Natural killer cell treated with Interleukin-12 subunit alpha and Interleukin-12 subunit beta and Interleukin-15 and Interleukin-18, amount 100 ng/mL, for 72 hours (primary cell): ENCODE measurements around the gene LPAR3. TPM values are rescaled to one million over a fixed set of nuclear protein-coding genes. Genes with fewer than 3 reads are reported as not detected.

Experiments
- ATAC-seq, 2 donors: fragments of 150-1000 bp; cut with Tn5 transposase in 1 of 2; sonication (Bioruptor Pico), chemical (Tn5 transposase) in 1 of 2; 2 replicates each; pipeline ENCODE4 v1.10.0; 2021
- DNase-seq: peaks from one replicate; pipeline ENCODE4 v3.0.0; 2022; ENCODE audit warnings: low spot score
- H3K27ac Mint-ChIP-seq, 2 donors: 1 replicate in 1 of 2; 2 replicates in 1 of 2; pipeline ENCODE4 v1.8.0; 2022; ENCODE audit warnings: mixed read lengths in 2 of 2, mild to moderate bottlenecking in 1 of 2, moderate library complexity in 1 of 2
- H3K27me3 Mint-ChIP-seq, 2 donors: 1 replicate in 1 of 2; 2 replicates in 1 of 2; pipeline ENCODE4 v1.8.0; 2022; ENCODE audit warnings: mixed read lengths in 2 of 2
- H3K36me3 Mint-ChIP-seq: one replicate; pipeline ENCODE4 v1.8.0; 2022; ENCODE audit warnings: mixed read lengths
- H3K4me1 Mint-ChIP-seq, 2 donors: 1 replicate in 1 of 2; 2 replicates in 1 of 2; pipeline ENCODE4 v1.8.0; 2022; ENCODE audit warnings: low read depth in 2 of 2, mixed read lengths in 2 of 2, mild to moderate bottlenecking in 1 of 2
- H3K4me3 Mint-ChIP-seq: one replicate; pipeline ENCODE4 v1.8.0; 2022; ENCODE audit warnings: mixed read lengths
- H3K9me3 Mint-ChIP-seq: 2 replicates; pipeline ENCODE4 v1.8.0; 2022; ENCODE audit warnings: mixed read lengths
- total RNA-seq, 2 donors: library from RNA; stranded (reverse); gene quantifications; one replicate each; pipeline ENCODE4 v1.2.3, GENCODE V29; 2022

LPAR3 gene
- total RNA-seq: 1 to 10 TPM in 1 of 2 donors, under 1 TPM in 1; 0.90 to 1.4 TPM

DNA sequence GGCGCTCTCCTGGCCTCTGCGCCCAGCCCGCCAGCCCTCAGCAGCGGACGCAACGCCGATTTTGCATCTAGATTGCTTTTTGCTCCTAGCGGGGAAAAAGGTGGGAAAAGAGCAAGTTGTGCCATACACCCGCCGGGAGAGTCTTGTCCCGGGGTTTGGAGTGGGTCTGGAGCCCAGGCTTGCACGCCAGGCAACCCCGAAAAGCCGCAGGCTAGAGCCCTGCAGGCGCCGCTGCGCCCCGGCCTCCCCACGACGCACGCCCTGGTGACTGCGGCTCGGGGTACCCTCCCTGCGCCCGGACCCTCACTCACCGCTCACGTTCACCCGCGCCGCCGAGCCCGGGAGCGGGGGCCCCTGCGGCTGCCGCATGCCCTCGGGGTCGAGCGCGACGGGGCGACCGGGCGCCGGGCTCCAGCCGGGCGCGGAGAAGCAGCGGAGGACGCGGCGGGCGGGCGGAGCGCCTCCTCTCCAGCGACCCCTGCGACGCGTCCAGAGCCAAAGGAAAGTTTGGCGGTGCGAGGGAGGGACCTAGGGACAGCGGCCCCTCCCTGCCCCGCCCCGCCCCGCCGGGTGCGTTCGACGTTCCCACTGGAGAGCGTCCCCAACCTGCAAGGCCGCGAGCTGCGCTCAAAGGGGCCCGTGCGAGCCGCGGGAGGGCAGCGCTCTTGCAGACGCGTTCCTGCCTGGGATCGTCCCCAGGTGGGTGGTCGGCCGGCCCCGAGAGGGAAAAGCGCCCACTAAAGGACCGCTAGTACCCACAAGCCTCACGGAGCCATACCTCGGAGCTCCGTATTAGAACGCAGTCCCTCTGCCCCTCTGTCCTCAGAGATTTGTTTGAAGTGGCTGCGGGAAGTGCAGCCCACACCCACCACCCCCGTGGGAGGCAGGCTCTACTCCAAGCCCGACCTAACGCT is at the start of gene LPAR3:
LPAR3 (minus strand) TSS at position 502 of the 914 bp plus-strand sequence. CDS start 27,086 bp downstream, outside the sequence.
- Mint-ChIP-seq H3K4me3 (no peak within 1 kb of the TSS), H3K36me3 (no peaks in the 10 kb centered on the region), H3K4me1 (peaks cover 0 to 2% of the 10 kb centered on the region in 2 donors), H3K9me3 (no peaks in the 10 kb centered on the region), H3K27ac (no peak within 1 kb of the TSS), H3K27me3 (peaks cover 31 to 50% of the 10 kb centered on the region in 2 donors)
- DNase-seq: no peak
- peak; percentile 38 to 62 for ATAC-seq

DNA sequence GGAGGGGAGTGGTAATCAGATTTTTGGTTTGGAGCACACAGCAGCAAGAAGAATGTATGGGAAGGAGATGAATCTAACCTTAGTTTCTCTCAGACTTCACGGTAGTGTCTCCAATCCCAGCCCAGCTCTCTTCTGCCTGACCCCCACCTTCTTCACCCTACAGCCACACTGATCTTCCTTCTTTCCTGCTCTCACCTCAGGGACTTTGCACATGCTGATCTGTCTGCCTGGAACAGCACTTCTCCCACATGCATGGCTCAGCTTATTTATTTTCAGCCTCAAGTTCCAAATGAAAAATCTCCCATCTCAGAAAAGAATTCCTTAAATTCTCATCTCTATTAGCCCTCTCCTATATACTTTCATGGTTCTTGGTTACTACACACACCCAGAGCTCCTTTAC is 48.8 kb upstream of the LPAR3 start:
- Mint-ChIP-seq H3K36me3 (no peaks in the 10 kb centered on the region), H3K4me3 (no peak overlapping the region), H3K27me3 (peaks cover 0 to 12% of the 10 kb centered on the region in 2 donors), H3K4me1 (peaks cover 9 to 26% of the 10 kb centered on the region in 2 donors), H3K27ac (no peak overlapping the region), H3K9me3 (no peaks in the 10 kb centered on the region)
- no peak for ATAC-seq
- no peak for DNase-seq

DNA sequence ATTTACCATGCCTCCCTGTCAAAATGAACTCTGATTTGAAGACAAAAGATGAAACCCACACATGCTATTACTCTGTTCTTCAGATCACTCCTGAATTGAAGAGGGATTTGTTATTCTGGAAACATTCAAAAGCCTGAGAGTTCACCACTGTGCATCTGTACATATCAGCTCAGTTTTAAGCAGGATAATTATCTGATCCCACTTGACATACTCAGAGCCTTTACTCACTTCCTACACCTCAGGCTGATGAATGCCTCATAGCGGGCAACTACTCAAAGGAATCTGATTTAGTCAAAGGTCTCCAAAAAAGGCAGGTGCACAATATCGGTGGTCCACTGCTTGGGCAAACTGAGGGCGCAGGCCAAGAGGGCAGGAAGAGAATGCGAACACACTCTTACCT is 47.5 kb upstream of the LPAR3 start:
- H3K36me3 Mint-ChIP-seq: no peaks in the 10 kb centered on the region
- no peaks in the 10 kb centered on the region for H3K9me3 Mint-ChIP-seq
- DNase-seq (no peak), ATAC-seq (no peak)
- H3K4me3 Mint-ChIP-seq: no peak overlapping the region
- no peak overlapping the region for H3K27ac Mint-ChIP-seq
- peaks cover 7 to 15% of the 10 kb centered on the region in 2 donors for H3K4me1 Mint-ChIP-seq
- H3K27me3 Mint-ChIP-seq: peaks cover 0 to 12% of the 10 kb centered on the region in 2 donors

GRCh38 chr1:84939761-84940160 is 46.8 kb upstream of the LPAR3 start:
- Mint-ChIP-seq H3K36me3 (no peaks in the 10 kb centered on the region), H3K4me1 (peaks cover 2 to 7% of the 10 kb centered on the region in 2 donors), H3K27ac (no peak overlapping the region), H3K27me3 (peaks cover 0 to 12% of the 10 kb centered on the region in 2 donors), H3K4me3 (no peak overlapping the region), H3K9me3 (no peaks in the 10 kb centered on the region)
- no peak for ATAC-seq
- no peak for DNase-seq

- no peak overlapping the region for H3K4me3 Mint-ChIP-seq
- no peaks in the 10 kb centered on the region for H3K9me3 Mint-ChIP-seq
- H3K4me1 Mint-ChIP-seq: peaks cover 1 to 2% of the 10 kb centered on the region in 2 donors
- H3K36me3 Mint-ChIP-seq: no peaks in the 10 kb centered on the region
- DNase-seq (no peak), ATAC-seq (no peak)
- H3K27me3 Mint-ChIP-seq: peaks cover 0 to 12% of the 10 kb centered on the region in 2 donors
- H3K27ac Mint-ChIP-seq: no peak overlapping the region
Measured at GRCh38 chr1:84939151-84939550, 46.1 kb upstream of the LPAR3 start.

- H3K36me3 Mint-ChIP-seq: peaks cover 7% of the 10 kb centered on the region
- ATAC-seq (peak; percentile 66 to 74), DNase-seq (no peak)
- H3K4me1 Mint-ChIP-seq: peaks cover 0 to 2% of the 10 kb centered on the region in 2 donors
- H3K9me3 Mint-ChIP-seq: no peaks in the 10 kb centered on the region
- peaks cover 0 to 15% of the 10 kb centered on the region in 2 donors for H3K27me3 Mint-ChIP-seq
- H3K4me3 Mint-ChIP-seq: no peak overlapping the region
- no peak overlapping the region for H3K27ac Mint-ChIP-seq
Measured at GRCh38 chr1:84936116-84936810, 43.3 kb upstream of the LPAR3 start.

DNA sequence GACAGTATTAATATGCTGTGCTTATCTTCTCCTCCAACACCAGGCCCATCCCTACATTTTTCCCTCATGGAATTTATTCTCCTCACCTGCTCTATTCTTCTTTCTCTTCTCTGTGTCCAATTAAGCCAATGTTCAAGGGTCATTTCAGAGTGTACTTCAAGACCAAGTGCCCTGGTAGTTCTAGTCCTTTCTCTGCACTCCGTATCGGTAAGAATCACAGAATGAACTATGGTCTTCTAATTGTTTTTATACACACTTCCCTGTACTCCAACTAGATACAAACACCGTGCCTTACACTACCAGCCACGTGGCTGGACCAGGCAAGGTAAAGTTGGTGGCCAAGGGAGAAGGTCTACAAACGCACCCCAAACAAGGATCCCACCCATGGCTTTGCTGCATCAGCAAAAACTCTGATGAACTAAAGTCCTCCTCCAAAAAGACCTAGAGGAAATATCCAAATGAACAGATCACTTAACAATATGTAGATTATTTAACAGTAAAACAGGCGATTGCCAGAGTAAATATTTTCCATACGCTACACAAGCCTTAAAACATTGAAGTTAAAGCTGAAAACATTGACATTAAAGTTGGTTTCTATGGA is 40.1 kb upstream of the LPAR3 start:
- Mint-ChIP-seq H3K27me3 (peaks cover 0 to 18% of the 10 kb centered on the region in 2 donors), H3K4me1 (peaks cover 0 to 2% of the 10 kb centered on the region in 2 donors), H3K36me3 (peaks cover 7% of the 10 kb centered on the region), H3K9me3 (no peaks in the 10 kb centered on the region), H3K27ac (no peak overlapping the region), H3K4me3 (no peak overlapping the region)
- DNase-seq (no peak), ATAC-seq (no peak)

DNA sequence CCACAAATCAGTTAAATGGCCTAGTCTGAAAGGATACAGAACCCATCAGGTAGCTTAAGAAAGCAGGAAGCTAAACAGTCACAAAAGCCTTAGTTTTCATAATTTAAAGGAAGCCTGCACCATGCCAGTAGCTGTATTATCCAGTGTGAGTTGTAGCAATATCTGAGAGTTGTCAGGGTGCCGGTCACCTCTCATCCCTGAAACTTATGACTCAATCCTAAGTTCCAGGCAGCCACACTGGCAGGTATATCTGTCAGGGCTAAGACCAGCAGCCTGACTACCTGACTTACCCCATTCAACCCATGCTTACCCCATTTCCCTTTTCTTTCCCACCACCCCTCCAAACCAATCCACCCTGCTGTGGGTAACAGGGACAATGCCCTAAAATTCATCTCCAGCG is 37.8 kb upstream of the LPAR3 start:
- H3K4me3 Mint-ChIP-seq: no peak overlapping the region
- no peaks in the 10 kb centered on the region for H3K4me1 Mint-ChIP-seq
- DNase-seq: no peak
- H3K27me3 Mint-ChIP-seq: peaks cover 0 to 21% of the 10 kb centered on the region in 2 donors
- peaks cover 12% of the 10 kb centered on the region for H3K36me3 Mint-ChIP-seq
- ATAC-seq: no peak
- H3K9me3 Mint-ChIP-seq: no peaks in the 10 kb centered on the region
- no peak overlapping the region for H3K27ac Mint-ChIP-seq

GRCh38 chr1:84930329-84930728 is 37.3 kb upstream of the LPAR3 start:
- H3K4me3 Mint-ChIP-seq: no peak overlapping the region
- H3K27ac Mint-ChIP-seq: no peak overlapping the region
- peaks cover 12% of the 10 kb centered on the region for H3K36me3 Mint-ChIP-seq
- H3K27me3 Mint-ChIP-seq: peaks cover 0 to 21% of the 10 kb centered on the region in 2 donors
- ATAC-seq (no peak), DNase-seq (no peak)
- H3K9me3 Mint-ChIP-seq: no peaks in the 10 kb centered on the region
- no peaks in the 10 kb centered on the region for H3K4me1 Mint-ChIP-seq

DNA sequence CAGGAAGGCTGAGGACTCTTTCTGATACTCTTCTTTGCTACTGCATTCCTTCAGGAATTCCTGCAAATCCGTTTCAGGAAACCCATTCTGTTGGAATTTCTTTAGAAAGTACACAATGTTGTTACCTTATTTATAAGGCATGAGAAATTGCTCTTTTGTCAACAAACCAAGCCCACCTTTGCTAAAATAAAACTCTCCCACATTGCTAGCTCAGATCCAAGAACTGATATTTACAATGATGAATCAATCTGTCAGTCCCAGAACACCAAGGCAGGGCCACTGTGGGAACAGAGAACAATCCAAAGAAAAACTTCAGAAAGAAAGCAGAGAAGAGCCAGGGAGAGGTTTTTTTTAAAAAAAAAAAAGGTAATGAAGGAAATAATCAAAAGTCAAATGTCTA is 36.6 kb upstream of the LPAR3 start:
- no peaks in the 10 kb centered on the region for H3K9me3 Mint-ChIP-seq
- peaks cover 12% of the 10 kb centered on the region for H3K36me3 Mint-ChIP-seq
- no peak overlapping the region for H3K4me3 Mint-ChIP-seq
- peaks cover 0 to 21% of the 10 kb centered on the region in 2 donors for H3K27me3 Mint-ChIP-seq
- H3K4me1 Mint-ChIP-seq: no peaks in the 10 kb centered on the region
- H3K27ac Mint-ChIP-seq: no peak overlapping the region
- DNase-seq: no peak
- no peak for ATAC-seq

DNA sequence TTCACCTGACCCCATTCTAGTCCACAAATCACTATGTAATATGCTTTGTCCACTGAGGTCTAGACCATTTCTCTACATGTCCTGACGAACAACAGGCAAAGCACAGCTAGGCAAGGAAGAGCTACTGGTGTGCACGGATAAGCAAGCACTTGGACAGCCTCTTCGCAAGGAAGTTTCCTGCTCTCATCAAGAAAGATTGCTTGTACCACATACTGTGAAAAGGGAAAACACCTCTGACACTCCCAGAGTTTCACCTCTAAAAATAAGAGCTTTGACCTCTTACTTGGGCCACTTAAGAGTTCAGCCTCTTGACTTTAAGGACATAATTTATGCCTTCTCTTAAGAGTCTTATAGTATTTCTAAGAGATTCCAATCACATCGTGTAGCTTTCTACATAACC is 36.0 kb upstream of the LPAR3 start:
- no peaks in the 10 kb centered on the region for H3K4me1 Mint-ChIP-seq
- no peak overlapping the region for H3K4me3 Mint-ChIP-seq
- H3K36me3 Mint-ChIP-seq: peaks cover 12% of the 10 kb centered on the region
- H3K9me3 Mint-ChIP-seq: no peaks in the 10 kb centered on the region
- DNase-seq (no peak), ATAC-seq (no peak)
- peaks cover 0 to 21% of the 10 kb centered on the region in 2 donors for H3K27me3 Mint-ChIP-seq
- H3K27ac Mint-ChIP-seq: no peak overlapping the region

DNA sequence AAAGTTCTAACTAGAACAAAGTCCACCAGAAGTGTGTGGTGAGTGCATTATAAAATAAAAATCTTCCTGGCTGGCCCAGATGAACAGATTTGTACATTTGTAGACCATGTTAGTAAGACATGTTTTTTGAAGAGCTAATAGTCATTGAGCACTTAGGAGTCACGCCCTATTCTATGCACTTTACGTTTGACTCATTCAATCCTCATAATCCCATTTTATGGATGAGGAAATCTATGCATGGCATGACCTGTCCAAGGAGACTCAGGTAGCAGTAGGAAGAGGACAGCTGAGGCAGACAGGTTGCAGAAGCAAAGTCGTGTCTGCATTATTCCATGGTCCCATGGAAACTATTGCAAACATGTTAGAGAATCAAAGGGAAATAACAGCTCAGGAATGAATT is 30.3 kb upstream of the LPAR3 start:
- no peak for ATAC-seq
- Mint-ChIP-seq H3K36me3 (peaks cover 5% of the 10 kb centered on the region), H3K27me3 (peaks cover 5 to 10% of the 10 kb centered on the region in 2 donors)

DNA sequence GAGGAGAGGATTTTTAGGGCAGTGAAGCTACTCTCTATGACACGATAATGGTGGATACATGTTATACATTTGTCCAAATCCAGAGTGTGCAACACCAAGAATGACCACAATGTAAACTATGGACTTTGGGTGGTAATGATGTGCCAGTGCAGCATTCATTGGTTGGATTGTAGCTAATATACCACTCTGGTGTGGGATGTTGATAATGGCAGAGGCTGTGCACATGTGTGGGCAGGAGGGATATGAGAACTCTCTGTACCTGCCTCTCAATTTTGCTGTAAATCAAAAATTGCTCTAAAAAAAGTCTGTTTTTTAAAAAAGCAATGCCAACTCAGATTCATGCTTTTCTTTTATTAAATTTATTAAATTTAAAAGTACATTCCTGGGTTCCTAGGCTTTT is 27.2 kb upstream of the LPAR3 start:
- ATAC-seq (no peak), DNase-seq (no peak)
- no peak overlapping the region for H3K27ac Mint-ChIP-seq
- H3K9me3 Mint-ChIP-seq: no peaks in the 10 kb centered on the region
- H3K4me1 Mint-ChIP-seq: no peaks in the 10 kb centered on the region
- H3K4me3 Mint-ChIP-seq: no peak overlapping the region
- no peaks in the 10 kb centered on the region for H3K36me3 Mint-ChIP-seq
- peaks cover 9 to 11% of the 10 kb centered on the region in 2 donors for H3K27me3 Mint-ChIP-seq

More for the DNA sequence above, 30.3 kb upstream of the LPAR3 start:
- no peak for DNase-seq
- H3K9me3 Mint-ChIP-seq: no peaks in the 10 kb centered on the region
- no peak overlapping the region for H3K27ac Mint-ChIP-seq
- no peaks in the 10 kb centered on the region for H3K4me1 Mint-ChIP-seq
- H3K4me3 Mint-ChIP-seq: no peak overlapping the region
